Colonic mucosa (tissue), 4 donors: ENCODE data around the gene MAP2K1. TPM values are rescaled to one million over a fixed set of nuclear protein-coding genes. Genes with fewer than 3 reads are reported as not detected.

ENCODE experiments used
- DNase-seq: peaks from one replicate; pipeline ENCODE4 v3.0.0-alpha.2; 2020
- H3K27ac ChIP-seq: fragments of 200-600 bp; one replicate; pipeline ENCODE4 v1.8.0; 2021
- H3K27me3 ChIP-seq: fragments of 200-600 bp; one replicate; pipeline ENCODE4 v1.8.0; 2021
- H3K36me3 ChIP-seq: fragments of 200-600 bp; one replicate; pipeline ENCODE4 v1.8.0; 2021
- H3K4me1 ChIP-seq: fragments of 200-600 bp; one replicate; pipeline ENCODE4 v1.8.0; 2021; ENCODE audit warnings: mild to moderate bottlenecking
- H3K4me3 ChIP-seq: fragments of 200-600 bp; one replicate; pipeline ENCODE4 v1.8.0; 2021
- H3K9ac ChIP-seq, 2 donors: one replicate each; pipeline ENCODE4 v1.7.0; 2013; ENCODE audit warnings: control low read depth in 2 of 2, low read depth in 2 of 2, low read length in 2 of 2
- H3K9me3 ChIP-seq: fragments of 200-600 bp; one replicate; pipeline ENCODE4 v1.8.0; 2021
- intact Hi-C: fragments of 100-400 bp; cut with DNase I; formaldehyde crosslinking; loops from one replicate; pipeline ENCODE4 v1.14.1; 2022
- total RNA-seq, 2 donors: library from RNA; stranded (reverse); fragmentation: NEBNext Ultra II Directional in 1 of 2; extraction: Animal tissue kit (Norgen Biotek cat#: 25700) in 1 of 2; gene quantifications; one replicate each; pipeline ENCODE4 v1.2.1, GENCODE V29; 2021
- TF ChIP-seq, protein P1 (sequence below): fragments of 200-600 bp; IDR thresholded peaks from one replicate; pipeline ENCODE4 v1.8.0; 2022; ENCODE audit warnings: antibody characterized with exemption, mild to moderate bottlenecking
- donor health status: healthy.
- donor health status: DM: no; HTN: no; CAD: no.
- donor health status: DM: no; HTN: no; CAD: no.

The MAP2K1 gene
- total RNA-seq, 2 donors from 2014 or later, result 50.0 to 53.2 TPM

GRCh38 chr15:66476535-66476934 lies 89.8 kb downstream of the MAP2K1 start:
- intact Hi-C loops, result no loop called here
- Histone ChIP-seq H3K4me1 (no peaks in the 10 kb centered on the region), H3K27me3 (no peaks in the 10 kb centered on the region), H3K4me3 (no peak overlapping the region), H3K9ac (no peak overlapping the region), H3K36me3 (no peaks in the 10 kb centered on the region), H3K27ac (no peak overlapping the region), H3K9me3 (no peaks in the 10 kb centered on the region)
- TF ChIP-seq, protein P1, sequence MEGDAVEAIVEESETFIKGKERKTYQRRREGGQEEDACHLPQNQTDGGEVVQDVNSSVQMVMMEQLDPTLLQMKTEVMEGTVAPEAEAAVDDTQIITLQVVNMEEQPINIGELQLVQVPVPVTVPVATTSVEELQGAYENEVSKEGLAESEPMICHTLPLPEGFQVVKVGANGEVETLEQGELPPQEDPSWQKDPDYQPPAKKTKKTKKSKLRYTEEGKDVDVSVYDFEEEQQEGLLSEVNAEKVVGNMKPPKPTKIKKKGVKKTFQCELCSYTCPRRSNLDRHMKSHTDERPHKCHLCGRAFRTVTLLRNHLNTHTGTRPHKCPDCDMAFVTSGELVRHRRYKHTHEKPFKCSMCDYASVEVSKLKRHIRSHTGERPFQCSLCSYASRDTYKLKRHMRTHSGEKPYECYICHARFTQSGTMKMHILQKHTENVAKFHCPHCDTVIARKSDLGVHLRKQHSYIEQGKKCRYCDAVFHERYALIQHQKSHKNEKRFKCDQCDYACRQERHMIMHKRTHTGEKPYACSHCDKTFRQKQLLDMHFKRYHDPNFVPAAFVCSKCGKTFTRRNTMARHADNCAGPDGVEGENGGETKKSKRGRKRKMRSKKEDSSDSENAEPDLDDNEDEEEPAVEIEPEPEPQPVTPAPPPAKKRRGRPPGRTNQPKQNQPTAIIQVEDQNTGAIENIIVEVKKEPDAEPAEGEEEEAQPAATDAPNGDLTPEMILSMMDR, result no peak
- DNase-seq, result no peak

DNA sequence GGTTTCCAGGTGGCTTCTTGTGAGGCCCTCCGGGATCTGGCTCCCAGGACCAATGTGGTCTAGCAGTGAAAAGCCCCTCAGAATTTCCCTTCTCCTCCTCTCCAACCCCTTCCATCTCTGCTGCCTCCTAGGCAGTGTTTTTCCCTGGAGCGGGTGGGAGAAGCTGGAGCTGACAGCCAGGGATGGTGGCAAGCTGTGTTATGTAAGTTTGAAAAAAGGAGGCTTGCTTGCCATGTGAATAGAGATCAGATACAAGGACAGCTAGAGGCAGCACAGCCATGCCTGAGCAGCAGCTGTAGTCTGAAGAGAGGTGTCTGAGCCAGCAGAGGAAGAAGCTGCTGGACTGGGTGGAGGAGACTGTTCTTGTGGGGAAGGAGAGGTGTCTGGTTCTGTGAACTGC lies 90.3 kb downstream of the MAP2K1 start:
- H3K9me3 ChIP-seq, result no peaks in the 10 kb centered on the region
- H3K4me3 ChIP-seq, result no peak overlapping the region
- H3K27ac ChIP-seq, result no peak overlapping the region
- TF ChIP-seq, protein P1, result no peak
- H3K36me3 ChIP-seq, result no peaks in the 10 kb centered on the region
- no peaks in the 10 kb centered on the region for H3K4me1 ChIP-seq
- no peaks in the 10 kb centered on the region for H3K27me3 ChIP-seq
- no peak overlapping the region for H3K9ac ChIP-seq
- intact Hi-C loops, result no loop called here
- no peak for DNase-seq

DNA sequence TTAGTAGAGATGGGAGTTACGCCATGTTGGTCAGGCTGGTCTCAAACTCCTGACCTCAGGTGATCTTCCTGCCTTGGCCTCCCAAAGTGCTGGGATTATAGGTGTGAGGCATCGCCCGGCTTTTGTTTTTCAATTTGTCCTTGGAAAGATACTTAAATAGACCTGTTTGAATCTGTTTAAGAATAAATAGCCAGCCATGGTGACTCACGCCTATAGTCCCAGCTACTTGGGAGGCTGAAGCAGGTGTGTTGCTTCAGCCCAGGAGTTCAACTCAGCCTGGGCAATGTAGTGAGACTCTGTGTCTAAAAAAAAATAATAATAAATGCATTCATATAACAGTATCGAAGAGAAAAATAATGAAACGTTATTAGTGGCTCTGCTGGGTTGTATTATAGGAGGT lies 93.6 kb downstream of the MAP2K1 start:
- Histone ChIP-seq H3K9ac (no peak overlapping the region), H3K27ac (no peak overlapping the region), H3K4me1 (no peaks in the 10 kb centered on the region), H3K4me3 (no peak overlapping the region), H3K36me3 (no peaks in the 10 kb centered on the region), H3K27me3 (no peaks in the 10 kb centered on the region), H3K9me3 (no peaks in the 10 kb centered on the region)
- no peak for DNase-seq
- intact Hi-C loops, result no loop called here
- TF ChIP-seq, protein P1, result no peak

GRCh38 chr15:66481107-66481856 lies 94.6 kb downstream of the MAP2K1 start:
- H3K4me3 ChIP-seq, result no peak overlapping the region
- DNase-seq, result no peak
- H3K9me3 ChIP-seq, result no peaks in the 10 kb centered on the region
- H3K9ac ChIP-seq, result no peak overlapping the region
- TF ChIP-seq, protein P1, result no peak
- no peaks in the 10 kb centered on the region for H3K4me1 ChIP-seq
- no peaks in the 10 kb centered on the region for H3K36me3 ChIP-seq
- H3K27ac ChIP-seq, result no peak overlapping the region
- no peaks in the 10 kb centered on the region for H3K27me3 ChIP-seq
- intact Hi-C loops, result no loop called here

DNA sequence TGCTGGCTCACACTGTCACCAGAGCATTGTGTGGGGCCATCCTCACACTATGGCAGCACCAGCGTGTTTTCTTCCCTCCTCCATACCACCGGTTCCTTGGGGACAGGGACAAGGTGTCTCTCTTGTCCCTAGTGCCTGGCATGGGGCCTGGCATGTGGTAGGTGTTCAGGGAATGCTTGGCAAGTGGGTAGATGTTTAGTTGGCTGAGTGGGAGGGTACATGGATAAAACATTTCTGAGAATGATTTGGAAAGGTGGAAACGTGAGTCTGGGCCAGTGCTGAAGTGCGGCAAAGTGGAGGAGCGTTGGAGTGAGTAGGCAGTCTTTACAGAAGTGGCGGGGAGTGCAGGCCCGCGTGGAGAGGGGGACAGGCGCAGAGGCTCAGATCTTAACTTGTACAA lies 95.8 kb downstream of the MAP2K1 start:
- TF ChIP-seq, protein P1, result no peak
- intact Hi-C loops, result no loop called here
- Histone ChIP-seq H3K9me3 (no peaks in the 10 kb centered on the region), H3K36me3 (no peaks in the 10 kb centered on the region), H3K9ac (no peak overlapping the region), H3K4me1 (no peaks in the 10 kb centered on the region), H3K27me3 (no peaks in the 10 kb centered on the region), H3K27ac (no peak overlapping the region), H3K4me3 (no peak overlapping the region)
- DNase-seq, result no peak
